ENCODE data around the gene ERN2.
"Not testable (repeated sequence)": the region's sequence is repeated elsewhere in the genome, so short reads cannot be mapped to it uniquely, and the experiment has no call there.

Gene ERN2

GRCh38 chr16:23712976-23713375, at the start of gene ERN2:
ERN2 (minus strand) TSS chr16:23713222; CDS start chr16:23713187, 35 bp downstream.
- DNase-seq = no peak

- no peak for DNase-seq
Observed at GRCh38 chr16:23757937-23758619, 45.1 kb upstream of the ERN2 start.

GRCh38 chr16:23757116-23757515, 44.1 kb upstream of the ERN2 start:
- DNase-seq = no peak

- no peak for DNase-seq
Observed at GRCh38 chr16:23755484-23755809, 42.4 kb upstream of the ERN2 start.

GRCh38 chr16:23754594-23755483, 41.8 kb upstream of the ERN2 start, which contains the start of gene CHP2:
CHP2 (plus strand) TSS chr16:23755026; CDS start chr16:23755050, 24 bp downstream.
- no peak for DNase-seq

- DNase-seq = no peak
Observed at GRCh38 chr16:23753908-23754593, 41.0 kb upstream of the ERN2 start.

- DNase-seq = not testable (repeated sequence)
Observed at GRCh38 chr16:23751053-23751452, 38.0 kb upstream of the ERN2 start.

GRCh38 chr16:23748630-23749029, 35.6 kb upstream of the ERN2 start:
- no peak for DNase-seq

- no peak for DNase-seq
Observed at GRCh38 chr16:23745263-23745662, 32.2 kb upstream of the ERN2 start.

GRCh38 chr16:23742766-23743165, 29.7 kb upstream of the ERN2 start:
- no peak for DNase-seq

- DNase-seq = no peak
Observed at GRCh38 chr16:23741675-23742303, 28.8 kb upstream of the ERN2 start.

- DNase-seq = no peak
Observed at GRCh38 chr16:23739516-23739915, 26.5 kb upstream of the ERN2 start.

GRCh38 chr16:23737423-23738028, 24.5 kb upstream of the ERN2 start:
- DNase-seq = not testable (repeated sequence)

GRCh38 chr16:23734176-23734893, 21.3 kb upstream of the ERN2 start:
- DNase-seq = no peak

GRCh38 chr16:23729503-23730424, 16.7 kb upstream of the ERN2 start:
- no peak for DNase-seq

GRCh38 chr16:23728112-23728477, 15.1 kb upstream of the ERN2 start:
- no peak for DNase-seq

GRCh38 chr16:23726710-23727109, 13.7 kb upstream of the ERN2 start:
- DNase-seq = no peak

- no peak for DNase-seq
Observed at GRCh38 chr16:23724785-23725131, 11.7 kb upstream of the ERN2 start.

GRCh38 chr16:23724096-23724784, 11.2 kb upstream of the ERN2 start:
- DNase-seq = no peak

- DNase-seq = not testable (repeated sequence)
Observed at GRCh38 chr16:23722613-23723240, 9.7 kb upstream of the ERN2 start.
